ENCODE data around the gene DNMT1. TPM values are rescaled to one million over a fixed set of nuclear protein-coding genes. Genes with fewer than 3 reads are reported as not detected.

Gene DNMT1
- total RNA-seq, 1 experiment from 2014 or later, result 210 TPM

DNA sequence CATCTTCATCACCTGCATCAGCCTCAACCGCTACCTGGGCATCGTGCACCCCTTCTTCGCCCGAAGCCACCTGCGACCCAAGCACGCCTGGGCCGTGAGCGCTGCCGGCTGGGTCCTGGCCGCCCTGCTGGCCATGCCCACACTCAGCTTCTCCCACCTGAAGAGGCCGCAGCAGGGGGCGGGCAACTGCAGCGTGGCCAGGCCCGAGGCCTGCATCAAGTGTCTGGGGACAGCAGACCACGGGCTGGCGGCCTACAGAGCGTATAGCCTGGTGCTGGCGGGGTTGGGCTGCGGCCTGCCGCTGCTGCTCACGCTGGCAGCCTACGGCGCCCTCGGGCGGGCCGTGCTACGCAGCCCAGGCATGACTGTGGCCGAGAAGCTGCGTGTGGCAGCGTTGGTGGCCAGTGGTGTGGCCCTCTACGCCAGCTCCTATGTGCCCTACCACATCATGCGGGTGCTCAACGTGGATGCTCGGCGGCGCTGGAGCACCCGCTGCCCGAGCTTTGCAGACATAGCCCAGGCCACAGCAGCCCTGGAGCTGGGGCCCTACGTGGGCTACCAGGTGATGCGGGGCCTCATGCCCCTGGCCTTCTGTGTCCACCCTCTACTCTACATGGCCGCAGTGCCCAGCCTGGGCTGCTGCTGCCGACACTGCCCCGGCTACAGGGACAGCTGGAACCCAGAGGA is 80.6 kb downstream of the DNMT1 start (continued):
- no peak for TF ChIP-seq ZNF317 (CRISPR knock-in tag; IDR thresholded peaks at IDR 0.05; ENCODE audit: borderline replicate concordance, low read depth)
- no peak for TF ChIP-seq FOXP1 (CRISPR knock-in tag; IDR thresholded peaks at IDR 0.05; ENCODE audit: borderline replicate concordance)
- TF ChIP-seq, protein P1, sequence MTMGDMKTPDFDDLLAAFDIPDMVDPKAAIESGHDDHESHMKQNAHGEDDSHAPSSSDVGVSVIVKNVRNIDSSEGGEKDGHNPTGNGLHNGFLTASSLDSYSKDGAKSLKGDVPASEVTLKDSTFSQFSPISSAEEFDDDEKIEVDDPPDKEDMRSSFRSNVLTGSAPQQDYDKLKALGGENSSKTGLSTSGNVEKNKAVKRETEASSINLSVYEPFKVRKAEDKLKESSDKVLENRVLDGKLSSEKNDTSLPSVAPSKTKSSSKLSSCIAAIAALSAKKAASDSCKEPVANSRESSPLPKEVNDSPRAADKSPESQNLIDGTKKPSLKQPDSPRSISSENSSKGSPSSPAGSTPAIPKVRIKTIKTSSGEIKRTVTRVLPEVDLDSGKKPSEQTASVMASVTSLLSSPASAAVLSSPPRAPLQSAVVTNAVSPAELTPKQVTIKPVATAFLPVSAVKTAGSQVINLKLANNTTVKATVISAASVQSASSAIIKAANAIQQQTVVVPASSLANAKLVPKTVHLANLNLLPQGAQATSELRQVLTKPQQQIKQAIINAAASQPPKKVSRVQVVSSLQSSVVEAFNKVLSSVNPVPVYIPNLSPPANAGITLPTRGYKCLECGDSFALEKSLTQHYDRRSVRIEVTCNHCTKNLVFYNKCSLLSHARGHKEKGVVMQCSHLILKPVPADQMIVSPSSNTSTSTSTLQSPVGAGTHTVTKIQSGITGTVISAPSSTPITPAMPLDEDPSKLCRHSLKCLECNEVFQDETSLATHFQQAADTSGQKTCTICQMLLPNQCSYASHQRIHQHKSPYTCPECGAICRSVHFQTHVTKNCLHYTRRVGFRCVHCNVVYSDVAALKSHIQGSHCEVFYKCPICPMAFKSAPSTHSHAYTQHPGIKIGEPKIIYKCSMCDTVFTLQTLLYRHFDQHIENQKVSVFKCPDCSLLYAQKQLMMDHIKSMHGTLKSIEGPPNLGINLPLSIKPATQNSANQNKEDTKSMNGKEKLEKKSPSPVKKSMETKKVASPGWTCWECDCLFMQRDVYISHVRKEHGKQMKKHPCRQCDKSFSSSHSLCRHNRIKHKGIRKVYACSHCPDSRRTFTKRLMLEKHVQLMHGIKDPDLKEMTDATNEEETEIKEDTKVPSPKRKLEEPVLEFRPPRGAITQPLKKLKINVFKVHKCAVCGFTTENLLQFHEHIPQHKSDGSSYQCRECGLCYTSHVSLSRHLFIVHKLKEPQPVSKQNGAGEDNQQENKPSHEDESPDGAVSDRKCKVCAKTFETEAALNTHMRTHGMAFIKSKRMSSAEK (CRISPR knock-in tag; IDR thresholded peaks at IDR 0.05; ENCODE audit: borderline replicate concordance), result peak; percentile 19; the same call in 1 of the 2 replicates
- TF ChIP-seq ARID4B (CRISPR knock-in tag; IDR thresholded peaks at IDR 0.05; ENCODE audit: borderline replicate concordance), result no peak; the same call in 1 of the 2 replicates
- TF ChIP-seq ZNF138 (CRISPR knock-in tag; conservative IDR thresholded peaks at IDR 0.05), result no peak
- TF ChIP-seq FOXJ3 (CRISPR knock-in tag; IDR thresholded peaks at IDR 0.05; ENCODE audit: borderline replicate concordance), result no peak
- no peak for TF ChIP-seq FOXK1 (CRISPR knock-in tag; IDR thresholded peaks at IDR 0.05)
- no peak for TF ChIP-seq CREB1 (CRISPR knock-in tag; IDR thresholded peaks at IDR 0.05)
- TF ChIP-seq OVOL2 (CRISPR knock-in tag; IDR thresholded peaks at IDR 0.05; ENCODE audit: borderline replicate concordance), result no peak
- TF ChIP-seq, protein P2, sequence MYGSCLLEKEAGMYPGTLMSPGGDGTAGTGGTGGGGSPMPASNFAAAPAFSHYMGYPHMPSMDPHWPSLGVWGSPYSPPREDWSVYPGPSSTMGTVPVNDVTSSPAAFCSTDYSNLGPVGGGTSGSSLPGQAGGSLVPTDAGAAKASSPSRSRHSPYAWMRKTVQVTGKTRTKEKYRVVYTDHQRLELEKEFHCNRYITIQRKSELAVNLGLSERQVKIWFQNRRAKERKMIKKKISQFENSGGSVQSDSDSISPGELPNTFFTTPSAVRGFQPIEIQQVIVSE (CRISPR knock-in tag; IDR thresholded peaks at IDR 0.05; ENCODE audit: borderline replicate concordance), result no peak
- 0 out of 2 replicates have a peak, but pooled peaks have one; percentile 13 for TF ChIP-seq ZNF263 (CRISPR knock-in tag; IDR thresholded peaks at IDR 0.05; ENCODE audit: low read depth)
- no peak for TF ChIP-seq HMGA2 (CRISPR knock-in tag; IDR thresholded peaks at IDR 0.05)
- TF ChIP-seq, protein P3, sequence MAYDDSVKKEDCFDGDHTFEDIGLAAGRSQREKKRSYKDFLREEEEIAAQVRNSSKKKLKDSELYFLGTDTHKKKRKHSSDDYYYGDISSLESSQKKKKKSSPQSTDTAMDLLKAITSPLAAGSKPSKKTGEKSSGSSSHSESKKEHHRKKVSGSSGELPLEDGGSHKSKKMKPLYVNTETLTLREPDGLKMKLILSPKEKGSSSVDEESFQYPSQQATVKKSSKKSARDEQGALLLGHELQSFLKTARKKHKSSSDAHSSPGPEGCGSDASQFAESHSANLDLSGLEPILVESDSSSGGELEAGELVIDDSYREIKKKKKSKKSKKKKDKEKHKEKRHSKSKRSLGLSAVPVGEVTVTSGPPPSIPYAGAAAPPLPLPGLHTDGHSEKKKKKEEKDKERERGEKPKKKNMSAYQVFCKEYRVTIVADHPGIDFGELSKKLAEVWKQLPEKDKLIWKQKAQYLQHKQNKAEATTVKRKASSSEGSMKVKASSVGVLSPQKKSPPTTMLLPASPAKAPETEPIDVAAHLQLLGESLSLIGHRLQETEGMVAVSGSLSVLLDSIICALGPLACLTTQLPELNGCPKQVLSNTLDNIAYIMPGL (CRISPR knock-in tag; IDR thresholded peaks at IDR 0.05), result no peak
- no peak for TF ChIP-seq GTF2I (CRISPR knock-in tag; conservative IDR thresholded peaks at IDR 0.05)
- TF ChIP-seq, protein P4, sequence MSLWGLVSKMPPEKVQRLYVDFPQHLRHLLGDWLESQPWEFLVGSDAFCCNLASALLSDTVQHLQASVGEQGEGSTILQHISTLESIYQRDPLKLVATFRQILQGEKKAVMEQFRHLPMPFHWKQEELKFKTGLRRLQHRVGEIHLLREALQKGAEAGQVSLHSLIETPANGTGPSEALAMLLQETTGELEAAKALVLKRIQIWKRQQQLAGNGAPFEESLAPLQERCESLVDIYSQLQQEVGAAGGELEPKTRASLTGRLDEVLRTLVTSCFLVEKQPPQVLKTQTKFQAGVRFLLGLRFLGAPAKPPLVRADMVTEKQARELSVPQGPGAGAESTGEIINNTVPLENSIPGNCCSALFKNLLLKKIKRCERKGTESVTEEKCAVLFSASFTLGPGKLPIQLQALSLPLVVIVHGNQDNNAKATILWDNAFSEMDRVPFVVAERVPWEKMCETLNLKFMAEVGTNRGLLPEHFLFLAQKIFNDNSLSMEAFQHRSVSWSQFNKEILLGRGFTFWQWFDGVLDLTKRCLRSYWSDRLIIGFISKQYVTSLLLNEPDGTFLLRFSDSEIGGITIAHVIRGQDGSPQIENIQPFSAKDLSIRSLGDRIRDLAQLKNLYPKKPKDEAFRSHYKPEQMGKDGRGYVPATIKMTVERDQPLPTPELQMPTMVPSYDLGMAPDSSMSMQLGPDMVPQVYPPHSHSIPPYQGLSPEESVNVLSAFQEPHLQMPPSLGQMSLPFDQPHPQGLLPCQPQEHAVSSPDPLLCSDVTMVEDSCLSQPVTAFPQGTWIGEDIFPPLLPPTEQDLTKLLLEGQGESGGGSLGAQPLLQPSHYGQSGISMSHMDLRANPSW (CRISPR knock-in tag; conservative IDR thresholded peaks at IDR 0.05; ENCODE audit: low read depth), result no peak
- TF ChIP-seq MYBL2 (CRISPR knock-in tag; IDR thresholded peaks at IDR 0.05), result 0 out of 2 replicates have a peak, but pooled peaks have one; percentile 30
- TF ChIP-seq ZNF232 (CRISPR knock-in tag; IDR thresholded peaks at IDR 0.05), result no peak
- 0 out of 2 replicates have a peak, but pooled peaks have one; percentile 60 for TF ChIP-seq ERG (CRISPR knock-in tag; IDR thresholded peaks at IDR 0.05)
- no peak for TF ChIP-seq SMAD3 (CRISPR knock-in tag; IDR thresholded peaks at IDR 0.05; ENCODE audit: borderline replicate concordance)
- TF ChIP-seq NR2C2 (CRISPR knock-in tag; IDR thresholded peaks at IDR 0.05), result 0 out of 2 replicates have a peak, but pooled peaks have one; percentile 38
- TF ChIP-seq TEAD1 (CRISPR knock-in tag; IDR thresholded peaks at IDR 0.05), result no peak
- TF ChIP-seq JUN (CRISPR knock-in tag; IDR thresholded peaks at IDR 0.05), result no peak
- TF ChIP-seq TP53 (CRISPR knock-in tag; IDR thresholded peaks at IDR 0.05), result no peak
- TF ChIP-seq TEAD4 (CRISPR knock-in tag; IDR thresholded peaks at IDR 0.05), result no peak

Measured in WTC11 (cell line).